Measurements from ENCODE around the gene LRP1B. TPM values are rescaled to one million over a fixed set of nuclear protein-coding genes. Genes with fewer than 3 reads are reported as not detected.

The LRP1B gene
- total and polyA plus RNA-seq, 2 of the 8 experiments (the other 6 are each of a cell fraction or from before 2014, with no cell fraction given) = 0.03 TPM; not detected in 1

GRCh38 chr2:141529659-141530058 is 601.2 kb downstream of the LRP1B start (continued):
- no peak for TF ChIP-seq SIN3A (conservative IDR thresholded peaks at IDR 0.05 in 1 of 2, IDR thresholded peaks at IDR 0.05 in 1 of 2; ENCODE audit: low read depth in 1 of 2, low read length in 2 of 2)
- TF ChIP-seq EP300 (IDR thresholded peaks at IDR 0.05; ENCODE audit: borderline replicate concordance in 1 of 2, low read depth in 2 of 2, low read length in 2 of 2) = no peak
- no peak for TF ChIP-seq CHD7 (IDR thresholded peaks at IDR 0.05; ENCODE audit: insufficient replicate concordance, low read length)
- TF ChIP-seq SP1 (IDR thresholded peaks at IDR 0.05; ENCODE audit: low read depth, low read length) = no peak
- TF ChIP-seq, protein P1, sequence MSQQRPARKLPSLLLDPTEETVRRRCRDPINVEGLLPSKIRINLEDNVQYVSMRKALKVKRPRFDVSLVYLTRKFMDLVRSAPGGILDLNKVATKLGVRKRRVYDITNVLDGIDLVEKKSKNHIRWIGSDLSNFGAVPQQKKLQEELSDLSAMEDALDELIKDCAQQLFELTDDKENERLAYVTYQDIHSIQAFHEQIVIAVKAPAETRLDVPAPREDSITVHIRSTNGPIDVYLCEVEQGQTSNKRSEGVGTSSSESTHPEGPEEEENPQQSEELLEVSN (IDR thresholded peaks at IDR 0.05) = no peak
- no peak for TF ChIP-seq KDM1A (IDR thresholded peaks at IDR 0.05; ENCODE audit: borderline replicate concordance, low read length)

Measured in H1 (cell line).